Smooth muscle cell (in vitro differentiated cells): ENCODE data around the gene WNT5B. TPM values are rescaled to one million over a fixed set of nuclear protein-coding genes. Genes with fewer than 3 reads are reported as not detected.

ENCODE experiments used
- DNase-seq: peaks from one replicate; lab custom pipeline; 2025; ENCODE audit not compliant: unreplicated experiment; lab: John Stamatoyannopoulos, UW
- H2AFZ ChIP-seq: fragments of 200-600 bp; sonication (generic); 2 replicates; pipeline ENCODE4 v1.6.0; 2016; ENCODE audit warnings: antibody characterized with exemption, low read depth, mild to moderate bottlenecking
- H3F3A ChIP-seq: fragments of 200-600 bp; sonication (generic); 2 replicates; pipeline ENCODE4 v1.6.0; 2017; ENCODE audit warnings: antibody characterized with exemption, low read depth
- H3K27ac ChIP-seq: fragments of 200-600 bp; sonication (generic); 2 replicates; pipeline ENCODE4 v1.5.1; 2016; ENCODE audit warnings: low read depth, mild to moderate bottlenecking
- H3K27me3 ChIP-seq: fragments of 200-600 bp; sonication (generic); 2 replicates; pipeline ENCODE4 v1.6.1; 2016; ENCODE audit warnings: low read depth, mild to moderate bottlenecking
- H3K36me3 ChIP-seq: fragments of 200-600 bp; sonication (generic); 2 replicates; pipeline ENCODE4 v1.5.1; 2016; ENCODE audit warnings: low read depth
- H3K4me1 ChIP-seq: fragments of 200-600 bp; sonication (generic); 2 replicates; pipeline ENCODE4 v1.5.1; 2016; ENCODE audit warnings: low read depth
- H3K4me2 ChIP-seq: fragments of 200-600 bp; sonication (generic); 2 replicates; pipeline ENCODE4 v1.6.0; 2016; ENCODE audit warnings: mild to moderate bottlenecking
- H3K4me3 ChIP-seq: fragments of 200-600 bp; sonication (generic); 2 replicates; pipeline ENCODE4 v1.5.1; 2016; ENCODE audit warnings: mild to moderate bottlenecking
- H3K79me2 ChIP-seq: fragments of 200-600 bp; sonication (generic); 2 replicates; pipeline ENCODE4 v1.6.0; 2016; ENCODE audit warnings: low read depth, mild to moderate bottlenecking
- H3K9ac ChIP-seq: fragments of 200-600 bp; sonication (generic); 2 replicates; pipeline ENCODE4 v1.6.0; 2016; ENCODE audit warnings: low read depth
- H3K9me3 ChIP-seq: fragments of 200-600 bp; sonication (generic); replicated peaks from 2 replicates; pipeline ENCODE4 v1.5.1; 2016; ENCODE audit warnings: low read depth
- H4K20me1 ChIP-seq: fragments of 200-600 bp; sonication (generic); 2 replicates; pipeline ENCODE4 v1.6.0; 2016; ENCODE audit warnings: low read depth
- CTCF ChIP-seq: fragments of 200-600 bp; sonication (generic); IDR thresholded peaks from 2 replicates; pipeline ENCODE4 v1.5.1; 2017; ENCODE audit warnings: borderline replicate concordance, mild to moderate bottlenecking, antibody characterized with exemption; ENCODE audit not compliant: insufficient read depth, poor library complexity, severe bottlenecking
- WGBS: methylation state at CpG from one replicate; pipeline ENCODE4 v1.1.7; 2016; ENCODE audit warnings: low lambda C conversion rate; 5-methylcytosine and 5-hydroxymethylcytosine counted together
- polyA plus RNA-seq: library from polyadenylated mRNA; unstranded; fragments of >200 nt; fragmentation: Nextera tagmentation; extraction: Ambion mirVana; gene quantifications from 2 replicates; pipeline ENCODE4 v1.2.1, GENCODE V29; 2016
- total RNA-seq: library from RNA; depleted of rRNA; stranded (reverse); fragments of >200 nt; gene quantifications from 2 replicates; pipeline ENCODE4 v1.2.3, GENCODE V29; 2014

Gene WNT5B
- total and polyA plus RNA-seq, 2 experiments from 2014 or later = 11.5 to 31.7 TPM

DNA sequence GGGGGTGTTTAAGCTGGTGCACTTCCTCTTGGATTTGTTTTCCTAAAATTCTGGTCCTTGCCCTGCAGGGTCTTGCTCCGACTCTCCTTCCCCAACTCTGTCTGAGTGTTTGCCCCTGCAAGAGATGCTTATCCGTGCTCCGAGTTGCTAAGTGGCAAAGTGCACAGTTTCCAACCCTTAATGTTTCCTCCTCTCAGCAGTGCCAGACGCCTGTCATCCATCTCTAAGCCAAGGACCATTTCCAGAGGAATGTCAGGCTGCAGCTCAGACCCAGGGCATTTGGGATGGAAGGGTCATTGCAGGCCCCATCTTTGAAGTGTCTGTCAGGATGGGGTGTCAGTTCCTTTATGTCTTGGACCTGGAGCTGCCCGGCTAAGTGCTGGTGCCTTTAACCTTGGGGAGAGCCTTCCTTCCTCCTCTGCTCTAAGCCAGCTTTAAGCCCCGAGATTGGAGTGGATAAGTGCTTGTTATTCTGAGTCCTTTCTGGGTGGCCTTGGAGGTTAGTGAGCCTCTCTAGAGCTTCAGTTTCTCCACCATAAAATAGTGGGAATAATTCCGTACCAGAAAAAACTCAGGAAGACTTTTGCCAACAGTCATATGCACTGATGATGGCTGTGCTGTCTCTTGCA, 15.0 kb downstream of the WNT5B start:
- Histone ChIP-seq H3K9ac (no peak overlapping the region), H2AFZ (no peak overlapping the region), H3K36me3 (no peaks in the 10 kb centered on the region), H3K9me3 (no peaks in the 10 kb centered on the region), H3K79me2 (no peaks in the 10 kb centered on the region), H3K4me3 (no peak overlapping the region), H3K27me3 (peaks cover 25% of the 10 kb centered on the region), H3F3A (no peaks in the 10 kb centered on the region), H3K27ac (no peak overlapping the region), H3K4me2 (no peak overlapping the region), H4K20me1 (peaks cover 13% of the 10 kb centered on the region), H3K4me1 (no peaks in the 10 kb centered on the region)
- TF ChIP-seq CTCF = no peak
- 45% methylated on average over 7 of the region's 7 CpGs for whole genome bisulfite sequencing
- DNase-seq = no peak

DNA sequence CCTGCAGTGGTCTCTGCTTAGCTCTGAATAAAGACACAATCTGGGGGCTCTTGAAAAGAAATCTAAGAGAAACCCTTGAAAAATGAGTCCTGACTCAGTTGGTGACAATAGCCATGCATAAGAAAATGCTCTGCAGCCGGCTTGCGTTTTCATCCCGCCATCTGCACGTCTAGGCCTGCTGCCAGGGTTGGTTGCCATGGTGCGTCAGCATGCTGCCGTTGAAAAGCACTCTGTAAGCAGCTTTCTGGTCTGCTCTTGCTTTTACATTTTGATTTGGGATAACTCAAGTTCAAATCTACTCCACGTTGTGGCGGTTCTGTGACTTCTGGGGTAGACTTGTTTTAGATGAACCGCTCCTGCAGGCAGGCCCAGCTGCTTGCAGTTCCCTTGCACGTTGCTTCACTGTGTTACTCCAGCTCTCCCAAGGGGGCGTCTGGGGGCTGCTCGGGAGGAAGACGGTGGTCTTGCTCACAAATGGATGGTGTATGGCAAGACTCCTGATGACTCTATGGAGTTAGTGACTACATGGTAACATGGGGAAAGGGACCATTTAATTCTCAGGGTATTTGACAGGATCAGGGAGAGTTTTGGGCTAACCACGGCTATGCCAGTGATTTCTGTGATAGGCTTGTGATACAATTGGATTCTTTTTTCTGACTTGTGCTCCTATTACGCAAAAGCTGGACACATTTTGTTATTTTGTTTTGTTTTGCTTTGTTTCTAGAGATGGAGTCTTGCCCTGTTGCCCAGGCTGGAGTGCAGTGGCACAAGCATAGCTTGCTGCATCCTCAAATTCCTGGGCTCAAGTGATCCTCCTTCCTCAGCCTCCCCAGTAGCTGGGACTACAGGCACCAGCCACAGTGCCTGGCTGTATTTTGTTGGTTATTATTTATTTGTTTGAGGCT, 15.8 kb downstream of the WNT5B start:
- Histone ChIP-seq H3K36me3 (no peaks in the 10 kb centered on the region), H2AFZ (no peak overlapping the region), H3K27me3 (peaks cover 25% of the 10 kb centered on the region), H3K4me2 (no peak overlapping the region), H3K27ac (no peak overlapping the region), H3K79me2 (no peaks in the 10 kb centered on the region), H3K4me1 (no peaks in the 10 kb centered on the region), H3K4me3 (no peak overlapping the region), H3K9me3 (no peaks in the 10 kb centered on the region), H3K9ac (no peak overlapping the region), H3F3A (peaks cover 5% of the 10 kb centered on the region), H4K20me1 (peaks cover 13% of the 10 kb centered on the region)
- no peak for DNase-seq
- WGBS = 70% methylated on average over 15 of the region's 15 CpGs
- TF ChIP-seq CTCF = no peak

GRCh38 chr12:1645819-1646218, 16.8 kb downstream of the WNT5B start:
- WGBS = 98% methylated on average over 29 of the region's 29 CpGs
- Histone ChIP-seq H3K9me3 (no peaks in the 10 kb centered on the region), H3K36me3 (no peaks in the 10 kb centered on the region), H2AFZ (no peak overlapping the region), H3K79me2 (no peaks in the 10 kb centered on the region), H3K27ac (no peak overlapping the region), H3K4me1 (no peaks in the 10 kb centered on the region), H3K4me2 (no peak overlapping the region), H3K4me3 (no peak overlapping the region), H3K27me3 (peaks cover 25% of the 10 kb centered on the region), H3K9ac (no peak overlapping the region), H3F3A (peaks cover 6% of the 10 kb centered on the region), H4K20me1 (peaks cover 13% of the 10 kb centered on the region)
- TF ChIP-seq CTCF = no peak
- no peak for DNase-seq
